Measurements from ENCODE around the gene DNAJC15. TPM values are rescaled to one million over a fixed set of nuclear protein-coding genes. Genes with fewer than 3 reads are reported as not detected.

The DNAJC15 gene
- total RNA-seq, 1 experiment from 2014 or later = 12.5 TPM

- BruUV-seq (replicated peaks) = no TSS peak
- Histone ChIP-seq H3K9me2 (replicated peaks; ENCODE audit: low read length) (no peaks in the 10 kb centered on the region), H3K9me3 (ENCODE audit: low read length) (no peaks in the 10 kb centered on the region), H3K9ac (ENCODE audit: low read length) (no peak overlapping the region), H3K4me2 (ENCODE audit: low read length) (no peak overlapping the region), H3K79me2 (ENCODE audit: low read length) (no peaks in the 10 kb centered on the region), H2AFZ (ENCODE audit: low read length) (no peak overlapping the region), H3K4me3 (ENCODE audit: low read length) (no peak overlapping the region), H4K20me1 (ENCODE audit: low read length) (no peaks in the 10 kb centered on the region), H3K4me1 (ENCODE audit: insufficient read depth, low read length) (no peaks in the 10 kb centered on the region), H3F3A (ENCODE audit: low read length, unreplicated experiment) (no peaks in the 10 kb centered on the region), H3K27ac (ENCODE audit: low read length) (no peak overlapping the region), H3K36me3 (ENCODE audit: low read depth, low read length) (no peaks in the 10 kb centered on the region), H3K27me3 (ENCODE audit: low read length) (no peaks in the 10 kb centered on the region)
- no peak for ATAC-seq
- ChIA-PET POLR2A (ENCODE audit: unreplicated experiment) (no interaction called here), CTCF (no interaction called here)
- TF ChIP-seq EZH2 (IDR thresholded peaks at IDR 0.05; ENCODE audit: low read length, unreplicated experiment) (no peak), EZH2phosphoT487 (IDR thresholded peaks at IDR 0.05; ENCODE audit: borderline replicate concordance, low read length) (no peak), CTCF (conservative IDR thresholded peaks at IDR 0.05; ENCODE audit: low read depth, low read length) (no peak)
- DNase-seq = no peak
- intact Hi-C loops (cut with micrococcal nuclease) = no loop called here
Measured at GRCh38 chr13:43079392-43079931, 56.1 kb downstream of the DNAJC15 start.

GRCh38 chr13:43080199-43080598, 56.8 kb downstream of the DNAJC15 start:
- Histone ChIP-seq H3K9me2 (replicated peaks; ENCODE audit: low read length) (no peaks in the 10 kb centered on the region), H3K27ac (ENCODE audit: low read length) (no peak overlapping the region), H3K9me3 (ENCODE audit: low read length) (no peaks in the 10 kb centered on the region), H3K4me1 (ENCODE audit: insufficient read depth, low read length) (no peaks in the 10 kb centered on the region), H3K27me3 (ENCODE audit: low read length) (no peaks in the 10 kb centered on the region), H3F3A (ENCODE audit: low read length, unreplicated experiment) (no peaks in the 10 kb centered on the region), H3K4me2 (ENCODE audit: low read length) (no peak overlapping the region), H2AFZ (ENCODE audit: low read length) (no peak overlapping the region), H3K9ac (ENCODE audit: low read length) (no peak overlapping the region), H3K79me2 (ENCODE audit: low read length) (no peaks in the 10 kb centered on the region), H3K4me3 (ENCODE audit: low read length) (no peak overlapping the region), H4K20me1 (ENCODE audit: low read length) (no peaks in the 10 kb centered on the region), H3K36me3 (ENCODE audit: low read depth, low read length) (no peaks in the 10 kb centered on the region)
- POLR2A ChIA-PET (ENCODE audit: unreplicated experiment) = no interaction called here
- ATAC-seq = no peak
- no TSS peak for BruUV-seq (replicated peaks)
- no peak for DNase-seq
- intact Hi-C loops (cut with micrococcal nuclease) = loop anchor here (10.0 kb wide), 2 partner anchors 415 to 495 kb away; no protein-coding TSS in a partner anchor
- TF ChIP-seq EZH2 (IDR thresholded peaks at IDR 0.05; ENCODE audit: low read length, unreplicated experiment) (no peak), CTCF (conservative IDR thresholded peaks at IDR 0.05; ENCODE audit: low read depth, low read length) (no peak), EZH2phosphoT487 (IDR thresholded peaks at IDR 0.05; ENCODE audit: borderline replicate concordance, low read length) (no peak)
- CTCF ChIA-PET = no interaction called here

- no peaks in the 10 kb centered on the region for H3K27me3 ChIP-seq (ENCODE audit: low read length)
- intact Hi-C loops (cut with micrococcal nuclease) = loop anchor here (10.0 kb wide), 2 partner anchors 417 to 493 kb away; no protein-coding TSS in a partner anchor
- DNase-seq (no peak), ATAC-seq (no peak)
- H3F3A ChIP-seq (ENCODE audit: low read length, unreplicated experiment) = no peaks in the 10 kb centered on the region
- H3K79me2 ChIP-seq (ENCODE audit: low read length) = no peaks in the 10 kb centered on the region
- BruUV-seq (replicated peaks) = no TSS peak
- CTCF ChIA-PET = interaction anchor here (0.5 to 0.7 kb wide), 2 partner anchors 103 to 667 kb away, joined by 3 to 9 read pairs; no protein-coding TSS in a partner anchor
- no peak overlapping the region for H3K27ac ChIP-seq (ENCODE audit: low read length)
- no peaks in the 10 kb centered on the region for H3K36me3 ChIP-seq (ENCODE audit: low read depth, low read length)
- no peak overlapping the region for H2AFZ ChIP-seq (ENCODE audit: low read length)
- H3K9me2 ChIP-seq (replicated peaks; ENCODE audit: low read length) = no peaks in the 10 kb centered on the region
- no peaks in the 10 kb centered on the region for H3K9me3 ChIP-seq (ENCODE audit: low read length)
- H3K4me1 ChIP-seq (ENCODE audit: insufficient read depth, low read length) = no peaks in the 10 kb centered on the region
- POLR2A ChIA-PET (ENCODE audit: unreplicated experiment) = no interaction called here
- H3K4me3 ChIP-seq (ENCODE audit: low read length) = no peak overlapping the region
- TF ChIP-seq EZH2 (IDR thresholded peaks at IDR 0.05; ENCODE audit: low read length, unreplicated experiment) (no peak), EZH2phosphoT487 (IDR thresholded peaks at IDR 0.05; ENCODE audit: borderline replicate concordance, low read length) (no peak), CTCF (conservative IDR thresholded peaks at IDR 0.05; ENCODE audit: low read depth, low read length) (no peak)
- H3K9ac ChIP-seq (ENCODE audit: low read length) = no peak overlapping the region
- no peak overlapping the region for H3K4me2 ChIP-seq (ENCODE audit: low read length)
- no peaks in the 10 kb centered on the region for H4K20me1 ChIP-seq (ENCODE audit: low read length)
Measured at GRCh38 chr13:43081866-43082265, 58.5 kb downstream of the DNAJC15 start.
